COLO668 (cell line): ENCODE measurements around the gene C3orf22.
"Not testable (repeated sequence)": the region's sequence is repeated elsewhere in the genome, so short reads cannot be mapped to it uniquely, and the experiment has no call there.

Experiments used
- DNase-seq: peaks from one replicate; lab custom pipeline; 2025; ENCODE audit not compliant: unreplicated experiment; lab: John Stamatoyannopoulos, UW

Gene C3orf22, protein sequence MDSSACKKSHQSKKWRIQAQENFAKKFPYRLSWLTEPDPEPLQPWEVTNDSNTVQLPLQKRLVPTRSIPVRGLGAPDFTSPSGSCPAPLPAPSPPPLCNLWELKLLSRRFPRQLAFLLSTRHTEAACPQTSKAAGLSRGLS

DNA sequence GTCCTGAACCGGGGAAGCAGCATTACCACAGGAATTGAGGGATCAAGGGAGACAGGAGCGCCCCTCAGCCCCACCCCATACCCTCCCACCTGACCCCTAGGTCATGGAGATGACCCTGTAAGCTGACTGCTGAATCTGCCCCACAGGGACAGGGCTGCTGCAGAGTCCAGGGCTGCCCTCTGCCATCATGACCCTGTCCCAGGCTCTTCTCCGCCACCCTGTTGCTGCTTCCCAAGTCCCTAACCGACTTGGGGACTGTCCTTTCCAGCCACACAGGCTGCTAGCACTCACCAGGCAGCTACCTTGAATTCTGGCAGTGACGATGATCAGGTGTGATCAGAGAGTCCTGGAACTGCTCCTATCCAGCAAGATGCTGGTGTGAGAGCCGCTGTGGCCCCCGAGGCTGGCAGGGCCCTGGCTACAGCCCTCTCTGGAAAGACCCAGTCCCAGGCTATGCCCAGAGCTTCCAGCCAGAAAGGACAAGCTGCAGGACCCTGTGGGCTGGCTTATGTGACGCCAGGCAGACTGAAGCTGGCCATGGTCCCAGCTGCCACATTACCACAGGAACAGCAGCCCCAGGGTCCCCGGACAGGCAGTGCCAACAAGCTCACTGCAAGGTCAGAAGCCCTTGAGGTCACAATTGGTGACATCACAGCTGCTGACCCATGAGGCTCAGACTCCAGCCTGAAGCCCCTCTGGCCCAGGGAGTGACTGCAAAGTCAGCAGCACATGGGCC lies at the start of gene C3orf22:
Gene C3orf22 (minus strand): TSS at position 597 of the 736 bp plus-strand sequence. CDS start 5,542 bp downstream, outside the sequence.
- no peak for DNase-seq

DNA sequence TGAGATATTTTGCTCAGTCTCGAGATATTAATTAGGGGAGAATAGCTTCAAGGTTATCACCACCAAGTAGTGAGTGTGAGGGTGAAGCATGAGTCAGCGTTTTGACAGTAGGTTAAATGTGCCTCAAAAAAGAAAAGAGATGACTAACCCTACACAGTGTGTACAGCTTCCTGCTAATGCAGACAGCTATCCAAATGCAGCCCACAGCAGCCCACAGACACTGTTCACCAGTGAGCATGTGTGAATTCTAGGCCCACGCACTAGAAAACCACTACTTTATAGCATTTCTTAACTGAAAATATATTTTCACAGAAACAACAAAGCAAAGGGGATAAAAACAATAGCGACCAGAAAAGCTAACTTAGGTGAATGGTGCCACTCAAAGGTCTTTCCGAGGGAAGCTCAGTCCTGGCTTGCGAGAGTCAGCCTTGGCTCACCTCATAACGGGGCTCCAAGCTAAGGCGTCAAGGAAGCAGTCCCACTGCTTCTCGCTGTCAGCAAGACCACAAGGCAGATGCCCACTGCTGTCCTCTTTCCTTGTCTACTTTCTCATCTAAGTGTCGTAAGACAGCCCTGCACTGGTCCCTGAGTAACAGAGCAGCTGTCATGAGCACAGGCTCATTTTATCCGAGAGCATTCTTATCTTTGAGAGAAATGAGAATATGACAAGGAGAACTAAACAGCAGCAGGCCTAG lies 48.6 kb upstream of the C3orf22 start:
- no peak for DNase-seq

DNA sequence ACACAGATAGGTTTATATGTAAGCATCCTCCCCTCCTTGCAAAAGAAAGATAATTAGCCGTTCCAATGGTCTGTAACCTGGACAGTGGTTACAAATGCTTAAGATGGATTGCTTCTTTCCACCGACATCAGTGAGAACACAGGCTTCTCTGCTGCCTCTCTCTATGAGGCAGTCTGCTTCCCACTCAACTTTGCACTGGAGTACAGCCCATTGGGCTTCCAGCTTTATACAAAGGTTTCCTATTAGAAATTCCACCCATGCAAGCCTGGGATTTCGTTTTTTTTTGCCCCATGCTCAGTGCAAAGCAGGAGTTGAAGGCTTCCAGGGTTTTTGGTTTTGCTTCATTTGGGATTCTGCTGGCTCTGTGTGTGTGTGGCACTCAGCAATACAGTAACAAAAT lies 47.3 kb upstream of the C3orf22 start:
- DNase-seq: no peak

DNA sequence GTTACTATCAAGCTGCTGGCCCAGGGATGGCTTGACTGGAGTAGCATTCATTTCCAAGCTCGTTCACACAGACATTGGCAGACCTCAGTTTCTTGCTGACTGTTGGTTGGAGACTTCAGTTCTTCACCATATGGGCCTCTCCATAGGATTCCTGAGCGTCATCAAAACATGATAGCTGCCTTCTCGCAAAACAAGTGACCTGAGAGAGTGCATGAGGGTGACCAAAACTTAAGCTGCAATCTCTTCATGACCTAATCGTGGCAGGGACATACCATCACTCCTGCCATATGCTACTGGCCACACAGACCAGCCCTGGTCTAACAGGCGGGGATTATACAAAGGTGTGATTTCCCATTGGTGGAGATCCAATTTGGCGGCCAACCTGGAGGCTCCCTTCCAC lies 46.0 kb upstream of the C3orf22 start:
- DNase-seq: no peak

DNA sequence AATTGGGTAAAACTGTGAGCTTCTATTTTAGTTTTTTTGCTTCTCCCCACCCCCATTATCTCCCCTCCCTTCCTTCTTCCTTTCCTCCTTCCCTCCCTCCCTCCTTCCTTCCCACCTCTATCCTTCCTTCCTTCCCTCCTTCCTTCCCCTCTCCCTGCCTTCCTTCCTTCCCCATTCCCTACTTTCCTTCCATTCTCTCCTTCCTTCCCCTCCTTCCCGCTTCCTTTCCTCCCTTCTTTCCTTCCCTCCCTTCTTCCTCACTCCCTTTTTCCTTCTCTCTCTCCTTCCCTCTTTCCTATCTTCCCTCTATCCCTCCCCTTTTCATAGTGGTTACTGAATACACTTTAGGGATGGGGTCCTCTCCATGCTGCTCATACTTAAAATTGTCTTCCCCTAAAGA lies 40.4 kb upstream of the C3orf22 start:
- DNase-seq: no peak

DNA sequence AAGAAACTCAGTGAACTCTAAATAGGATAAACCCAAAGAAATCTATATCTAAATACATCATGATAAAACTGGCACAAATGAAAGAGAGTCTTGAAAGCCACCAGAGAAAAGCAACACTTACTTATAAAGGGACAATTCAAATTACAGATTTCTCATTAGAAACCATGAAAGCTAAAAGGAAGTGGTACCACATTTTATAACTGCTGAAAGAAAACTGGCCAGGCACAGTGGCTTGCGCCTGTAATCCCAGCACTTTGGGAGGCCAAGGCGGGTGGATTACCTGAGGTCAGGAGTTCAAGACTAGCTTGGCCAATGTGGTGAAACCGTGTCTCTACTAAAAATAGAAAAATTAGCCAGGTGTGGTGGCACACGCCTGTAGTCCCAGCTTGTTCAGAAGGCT lies 36.7 kb upstream of the C3orf22 start:
- DNase-seq: not testable (repeated sequence)

DNA sequence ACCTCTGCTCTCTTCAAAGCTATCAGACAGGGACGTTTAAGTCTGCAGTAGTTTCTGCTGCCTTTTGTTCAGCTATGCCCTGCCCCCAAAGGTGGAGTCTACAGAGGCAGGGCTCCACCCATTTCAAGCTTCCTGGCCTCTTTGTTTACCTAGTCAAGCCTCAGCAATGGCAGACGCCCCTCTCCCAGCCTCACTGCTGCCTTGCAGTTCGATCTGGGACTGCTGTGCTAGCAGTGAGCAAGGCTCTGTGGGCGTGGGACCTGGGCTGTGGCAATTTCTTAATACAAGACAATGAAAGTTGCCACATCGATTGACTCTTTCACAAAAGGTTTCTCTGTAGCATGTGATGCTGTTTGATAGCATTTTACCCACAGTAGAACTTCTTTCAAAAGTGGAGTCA lies 32.8 kb upstream of the C3orf22 start:
- DNase-seq: not testable (repeated sequence)

DNA sequence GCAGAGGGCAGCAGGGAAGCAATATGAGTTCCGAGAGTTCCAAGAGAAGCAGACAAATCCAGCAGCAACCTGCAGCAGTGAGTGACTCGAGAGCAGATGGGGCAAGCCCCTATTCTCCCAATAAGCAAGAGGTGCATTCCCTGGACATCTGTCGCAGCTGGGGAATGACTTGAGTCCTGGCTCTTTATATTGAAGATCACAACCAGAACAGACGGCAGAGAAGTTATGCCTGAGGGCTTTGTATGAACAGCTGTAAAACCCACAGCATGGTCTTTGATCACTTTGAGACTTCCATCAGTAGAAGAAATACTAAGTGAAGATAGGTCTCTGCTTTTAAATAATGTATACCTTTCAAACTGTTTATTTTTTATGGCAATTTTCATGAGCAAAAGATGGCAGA lies 23.6 kb upstream of the C3orf22 start:
- no peak for DNase-seq

DNA sequence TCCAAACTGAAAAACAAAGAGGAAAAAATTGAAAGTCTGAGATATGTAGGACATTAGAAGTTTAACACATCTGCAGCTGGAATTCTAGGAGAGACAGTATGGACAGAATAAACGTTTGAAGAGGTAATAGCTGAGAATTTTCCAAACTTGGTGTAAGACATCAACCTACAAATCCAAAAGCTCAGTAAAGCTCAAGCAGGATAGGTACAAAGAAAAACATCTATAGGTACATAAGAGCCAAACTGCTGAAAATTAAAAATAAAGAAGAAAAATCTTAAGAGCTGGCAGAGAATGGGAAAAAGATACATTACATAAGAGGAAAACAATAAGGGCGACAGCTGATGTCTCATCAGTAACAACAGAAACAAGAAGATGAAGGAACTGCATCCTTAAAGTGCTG lies 22.8 kb upstream of the C3orf22 start:
- no peak for DNase-seq

DNA sequence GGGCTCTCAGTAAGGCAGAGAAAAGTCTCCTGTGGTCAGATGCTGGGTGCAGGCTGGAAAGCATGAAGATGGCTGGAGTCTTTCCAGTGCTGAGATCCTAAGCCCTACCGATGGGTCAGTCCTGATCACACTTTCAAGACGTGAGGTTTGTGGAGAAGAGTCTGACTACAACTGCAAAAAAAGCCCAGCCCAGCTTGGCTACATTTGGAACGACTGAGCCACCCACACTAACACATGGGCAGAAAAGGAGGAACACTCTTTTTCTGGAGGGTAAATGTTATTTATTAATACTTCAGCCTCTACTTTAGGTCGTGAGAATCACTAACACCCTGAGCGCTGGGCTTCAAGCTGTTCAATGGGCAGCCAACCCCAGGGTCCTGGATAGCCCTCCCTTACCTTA lies 22.0 kb upstream of the C3orf22 start:
- DNase-seq: no peak

DNA sequence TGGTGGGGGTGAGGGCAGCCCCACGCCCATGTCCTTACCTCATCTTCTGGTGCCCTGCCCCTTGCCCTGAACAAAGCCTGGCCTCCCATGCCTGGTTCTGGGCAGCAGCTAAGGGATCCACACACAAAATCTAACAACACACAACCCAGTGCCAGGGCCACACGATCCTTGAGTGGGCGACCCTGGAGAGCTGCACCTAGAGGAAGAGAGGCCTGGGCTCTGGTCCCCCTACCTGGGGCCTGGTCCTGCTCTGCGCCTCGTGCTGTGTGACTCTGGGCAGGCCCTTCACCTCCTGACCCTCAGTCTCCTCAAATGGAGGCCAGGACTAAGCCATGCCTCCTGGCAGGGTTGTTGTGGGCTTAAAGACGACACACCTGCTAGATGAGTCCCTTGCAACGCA lies 20.0 kb upstream of the C3orf22 start:
- DNase-seq: no peak

DNA sequence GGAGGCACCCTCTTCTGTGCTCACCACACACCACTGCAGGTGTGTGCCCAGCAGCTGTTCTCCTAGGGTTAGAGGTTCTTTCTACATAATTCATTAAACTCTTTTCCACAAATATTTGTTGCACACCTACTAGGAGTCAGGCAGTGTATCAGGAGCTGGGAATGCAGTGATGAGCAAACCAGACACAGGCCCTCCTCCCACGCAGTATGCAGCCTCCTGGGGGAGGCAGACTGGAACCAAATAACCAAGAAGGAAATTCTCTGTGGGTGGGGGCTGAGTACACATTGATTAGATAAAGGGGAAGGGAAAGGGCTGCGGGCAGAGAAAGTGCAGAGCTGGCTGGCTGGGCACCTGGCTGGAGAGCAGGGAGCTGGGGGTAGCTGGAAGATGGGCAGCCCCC lies 18.5 kb upstream of the C3orf22 start:
- DNase-seq: no peak

DNA sequence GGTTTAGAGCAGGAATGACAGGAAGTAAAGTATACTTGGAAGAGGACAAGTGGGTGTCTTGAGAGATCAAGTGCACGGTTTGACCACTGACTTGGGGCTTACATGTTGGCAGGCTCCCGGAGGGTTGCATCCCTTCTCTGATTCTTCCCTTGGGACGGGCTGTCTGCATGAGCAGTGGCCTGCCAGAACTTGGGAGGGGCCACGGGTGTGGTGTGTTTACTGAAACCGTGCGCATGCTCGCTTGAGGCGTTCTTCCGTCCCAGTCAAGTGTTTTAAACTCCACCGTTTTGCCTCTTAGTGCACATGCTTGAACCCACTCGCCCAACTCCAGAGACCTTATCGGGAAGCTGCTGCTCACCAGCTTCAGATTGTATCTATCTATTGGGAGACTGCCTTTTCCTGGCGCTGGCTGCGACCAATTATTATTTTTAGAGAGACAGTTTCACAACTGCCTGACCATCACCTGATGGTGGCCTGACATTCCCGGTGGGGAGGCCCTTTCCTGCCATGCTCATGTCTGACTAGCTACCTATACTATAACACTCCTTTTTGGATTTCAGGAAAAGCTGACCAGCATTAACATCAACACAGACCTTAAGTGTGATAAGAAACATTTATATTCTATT lies 14.9 kb upstream of the C3orf22 start:
- no peak for DNase-seq

DNA sequence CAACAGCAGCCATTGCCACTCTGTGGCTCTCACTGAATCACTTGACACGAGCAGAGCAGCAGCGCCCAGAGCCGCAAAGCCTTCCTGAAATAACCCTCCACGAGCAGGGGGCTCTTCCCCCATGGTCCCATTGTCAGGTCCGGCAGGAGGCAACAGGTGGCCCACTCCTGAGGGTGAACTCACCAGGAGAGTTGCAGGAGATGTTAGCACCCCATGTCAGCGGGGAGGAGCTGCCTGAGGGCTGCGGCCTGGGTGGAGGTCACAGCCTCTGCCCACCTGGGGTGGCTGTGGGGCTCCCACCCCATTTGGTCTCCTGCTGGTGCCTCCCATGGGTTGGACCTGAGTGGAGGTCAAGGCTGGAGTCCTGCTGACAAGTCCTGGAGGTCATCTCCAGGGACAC lies 12.3 kb upstream of the C3orf22 start:
- DNase-seq: no peak

DNA sequence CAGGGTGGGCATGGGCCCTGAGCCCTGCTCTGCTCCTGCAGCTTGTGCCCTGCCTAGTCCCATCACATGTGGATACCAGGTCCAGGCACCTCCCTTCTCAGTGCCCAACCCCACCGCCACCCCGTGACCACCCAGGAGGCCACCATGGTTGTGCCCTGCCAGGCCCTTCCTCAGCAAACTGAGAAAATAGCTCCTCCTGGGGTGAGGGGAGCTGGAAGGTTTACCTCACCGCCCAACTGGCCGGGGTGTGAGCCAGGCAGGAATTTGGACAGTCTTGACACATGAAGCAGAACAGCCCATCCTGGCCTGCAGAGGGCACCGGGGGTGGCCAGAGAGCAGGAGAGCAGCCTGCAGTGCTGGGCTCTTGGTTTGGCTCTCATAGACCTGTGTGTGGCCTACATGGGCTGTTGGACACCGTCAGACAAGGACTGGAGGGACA lies 11.4 kb upstream of the C3orf22 start:
- DNase-seq: no peak

DNA sequence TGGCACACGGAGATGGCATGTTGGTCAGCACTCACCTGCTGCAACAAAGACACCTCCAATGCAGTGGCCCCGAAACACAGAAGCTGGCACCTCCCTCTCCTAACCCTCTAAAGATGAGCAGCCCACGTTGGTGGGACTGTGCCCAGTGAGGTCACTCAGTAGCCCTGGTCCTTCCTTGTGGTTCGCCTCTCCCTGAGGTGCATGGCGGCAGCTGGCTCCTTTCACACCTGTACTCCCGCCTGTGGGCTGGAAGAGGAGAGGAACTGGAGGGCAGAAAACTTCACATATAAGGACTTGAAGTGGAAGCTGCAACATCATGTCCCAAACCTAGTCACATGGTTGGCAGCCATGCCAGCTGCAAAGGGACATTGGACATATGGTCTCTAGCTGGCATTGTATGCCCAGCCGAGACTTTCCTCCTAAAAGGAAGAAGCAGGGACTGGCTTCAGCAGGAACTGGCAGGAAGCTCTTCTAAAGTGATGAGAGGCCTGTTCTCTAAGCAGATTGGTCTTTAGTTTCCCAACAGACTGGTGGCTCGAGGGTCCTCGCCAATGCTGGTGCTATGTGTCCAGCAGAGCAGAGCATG lies 10.8 kb upstream of the C3orf22 start:
- no peak for DNase-seq

DNA sequence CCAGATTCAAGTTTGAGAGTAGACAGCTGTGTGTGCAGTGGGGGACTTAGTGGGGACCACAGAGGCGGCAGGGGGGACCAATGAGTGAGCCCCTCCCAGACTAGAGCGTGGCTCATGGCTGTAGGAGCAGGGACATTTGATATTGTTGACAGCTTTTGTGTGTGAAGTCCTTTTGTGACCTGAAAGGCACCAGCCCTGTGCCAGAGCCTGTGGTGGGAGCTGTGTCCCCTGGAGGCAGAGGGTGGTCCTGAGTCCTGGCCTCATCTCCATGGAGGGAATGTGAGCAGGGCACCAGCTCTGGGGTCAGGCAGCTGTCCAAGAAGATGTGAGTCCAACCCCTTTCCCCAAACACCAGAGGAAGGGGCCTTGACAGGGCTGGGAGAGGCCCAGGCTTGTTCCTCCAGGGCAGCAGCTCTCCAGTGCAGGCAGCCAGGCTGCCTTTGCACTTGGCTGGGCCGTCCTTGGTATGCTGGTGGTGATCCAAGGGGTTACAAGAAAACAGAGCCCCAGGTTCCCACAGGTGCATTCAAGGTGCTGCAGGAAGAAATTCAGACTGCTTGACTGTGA lies 10.1 kb upstream of the C3orf22 start:
- DNase-seq: no peak

DNA sequence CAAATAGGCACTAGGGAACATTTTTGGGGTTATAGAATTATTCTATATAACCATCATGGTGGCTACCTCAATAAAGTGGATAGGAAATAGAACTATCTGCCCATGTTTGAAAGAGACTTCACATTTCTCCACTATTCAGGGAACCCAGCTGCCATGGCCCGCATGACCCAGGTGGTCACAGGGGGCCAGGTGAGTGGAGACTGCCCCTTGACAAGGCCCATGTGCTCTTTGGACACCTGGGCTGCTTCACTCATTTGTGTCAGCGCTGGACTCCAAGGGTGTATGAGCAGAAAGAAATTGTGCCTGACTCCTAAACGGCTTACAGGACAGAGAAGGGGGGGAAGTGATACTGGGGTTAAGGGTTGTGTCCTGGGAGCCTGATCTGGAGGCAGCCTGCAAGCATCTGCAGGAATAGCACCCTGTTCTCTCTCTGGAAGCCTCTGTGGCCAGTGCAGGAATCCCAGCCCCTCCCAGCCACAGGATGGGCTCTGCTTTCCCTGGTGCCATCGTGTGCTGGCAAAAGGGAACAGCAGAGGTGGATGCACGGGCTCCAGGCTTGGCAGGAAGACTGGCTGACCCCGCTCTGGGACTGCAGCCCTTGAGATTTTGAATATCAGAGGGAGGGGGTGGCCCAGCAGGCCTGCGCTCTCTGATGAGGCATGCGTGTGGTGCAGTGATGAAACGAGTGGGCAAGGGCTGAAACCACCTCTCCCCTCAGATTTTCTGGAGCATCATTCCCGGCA lies 9.1 kb upstream of the C3orf22 start:
- no peak for DNase-seq

DNA sequence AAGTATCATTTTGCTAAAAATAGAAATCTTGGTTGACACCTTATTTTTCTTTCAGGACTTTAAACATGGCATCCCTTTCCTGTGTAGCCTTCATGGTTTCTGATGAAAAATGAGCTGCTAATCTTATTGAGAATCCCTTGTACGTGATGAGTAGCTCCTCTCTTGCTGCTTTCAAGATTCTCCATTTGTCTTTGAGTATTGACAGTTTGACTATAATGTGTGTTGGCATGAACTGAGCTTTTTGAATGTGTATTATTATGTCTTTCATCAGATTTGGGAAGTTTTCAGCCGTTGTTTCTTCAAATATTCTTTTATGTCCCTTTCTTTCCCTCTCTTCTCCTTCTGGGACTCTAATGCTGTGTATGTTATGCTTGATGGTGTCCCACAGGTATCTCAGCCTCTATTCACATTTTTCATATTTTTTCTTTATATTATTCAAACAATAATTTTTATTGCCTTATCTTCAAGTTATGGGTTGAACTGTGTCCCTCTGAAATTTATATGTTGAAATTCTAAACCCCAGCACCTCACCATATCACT lies 4.1 kb upstream of the C3orf22 start:
- DNase-seq: no peak

DNA sequence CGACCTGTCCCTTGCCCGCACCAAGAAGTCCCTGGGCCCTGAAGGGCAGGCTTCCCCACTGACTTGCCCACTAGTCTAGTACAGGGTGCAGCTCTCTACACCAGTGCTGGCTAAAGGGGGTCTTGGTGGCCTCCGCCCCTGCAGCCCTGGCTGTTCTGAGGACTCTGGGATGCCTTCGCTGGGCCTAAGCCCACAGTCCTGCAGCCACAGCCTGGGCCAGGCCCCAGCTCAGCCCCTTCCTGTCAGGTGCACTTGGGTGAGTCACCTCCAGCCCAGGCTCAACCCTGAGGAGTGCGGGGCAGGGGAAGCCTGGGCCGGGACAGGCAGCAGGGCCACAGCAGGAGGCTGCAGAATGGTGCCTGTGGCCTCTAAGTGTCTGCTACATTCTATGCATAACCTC lies 971 bp downstream of the C3orf22 start:
- DNase-seq: no peak
